ENCODE data around the gene SPATA9. TPM values are rescaled to one million over a fixed set of nuclear protein-coding genes. Genes with fewer than 3 reads are reported as not detected.
"Not testable (repeated sequence)": the region's sequence is repeated elsewhere in the genome, so short reads cannot be mapped to it uniquely, and the experiment has no call there.

SPATA9 gene
- polyA plus RNA-seq, 3 donors: 1.2 to 1.9 (median 1.8) TPM

DNA sequence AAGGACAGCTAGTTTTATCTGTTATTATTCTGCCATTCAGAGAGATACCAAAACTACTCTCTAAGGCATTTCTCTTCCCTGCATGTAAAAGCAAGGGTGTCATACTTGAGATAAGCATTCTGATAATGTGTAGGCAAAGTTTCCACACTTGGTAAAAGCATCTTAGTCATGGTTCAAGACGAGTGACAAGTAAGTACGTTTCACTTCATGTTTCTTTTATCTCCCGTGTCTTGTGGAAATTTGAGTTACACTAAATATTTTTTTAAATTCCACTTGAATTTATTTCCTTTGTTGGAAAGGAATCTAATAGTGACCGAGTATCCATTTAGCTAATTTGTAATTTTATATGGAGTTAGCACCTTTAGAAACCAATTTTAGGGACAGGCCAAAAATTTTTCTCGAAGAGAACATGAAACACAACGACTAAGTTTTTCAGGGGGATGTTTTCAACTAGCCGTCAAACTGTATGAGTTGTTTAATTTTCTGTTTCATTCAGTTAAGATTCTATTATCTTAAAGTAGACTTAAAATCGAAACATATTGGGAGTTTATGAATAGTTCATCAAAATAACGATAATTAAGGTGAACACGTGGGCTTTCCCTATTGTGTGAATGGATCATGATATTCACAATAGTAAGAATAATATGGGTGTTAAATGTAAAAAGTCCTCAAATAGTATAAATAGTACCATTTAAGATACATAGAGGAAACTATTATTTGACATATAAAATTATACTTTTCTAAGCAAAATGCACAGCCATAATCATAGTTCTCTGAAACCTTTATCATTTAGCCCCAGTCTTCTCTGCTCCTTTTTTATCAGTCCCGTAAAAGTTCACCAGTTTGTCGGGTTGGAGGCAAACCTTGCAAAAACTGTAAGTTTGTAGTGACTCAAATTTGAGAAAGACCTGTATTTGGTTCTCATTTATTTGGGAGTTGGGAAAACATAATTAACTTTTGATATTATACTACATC, 34.6 kb downstream of the SPATA9 start:
- no peak for DNase-seq (ENCODE audit: low read depth in 3 of 3, low spot score in 2 of 3)

DNA sequence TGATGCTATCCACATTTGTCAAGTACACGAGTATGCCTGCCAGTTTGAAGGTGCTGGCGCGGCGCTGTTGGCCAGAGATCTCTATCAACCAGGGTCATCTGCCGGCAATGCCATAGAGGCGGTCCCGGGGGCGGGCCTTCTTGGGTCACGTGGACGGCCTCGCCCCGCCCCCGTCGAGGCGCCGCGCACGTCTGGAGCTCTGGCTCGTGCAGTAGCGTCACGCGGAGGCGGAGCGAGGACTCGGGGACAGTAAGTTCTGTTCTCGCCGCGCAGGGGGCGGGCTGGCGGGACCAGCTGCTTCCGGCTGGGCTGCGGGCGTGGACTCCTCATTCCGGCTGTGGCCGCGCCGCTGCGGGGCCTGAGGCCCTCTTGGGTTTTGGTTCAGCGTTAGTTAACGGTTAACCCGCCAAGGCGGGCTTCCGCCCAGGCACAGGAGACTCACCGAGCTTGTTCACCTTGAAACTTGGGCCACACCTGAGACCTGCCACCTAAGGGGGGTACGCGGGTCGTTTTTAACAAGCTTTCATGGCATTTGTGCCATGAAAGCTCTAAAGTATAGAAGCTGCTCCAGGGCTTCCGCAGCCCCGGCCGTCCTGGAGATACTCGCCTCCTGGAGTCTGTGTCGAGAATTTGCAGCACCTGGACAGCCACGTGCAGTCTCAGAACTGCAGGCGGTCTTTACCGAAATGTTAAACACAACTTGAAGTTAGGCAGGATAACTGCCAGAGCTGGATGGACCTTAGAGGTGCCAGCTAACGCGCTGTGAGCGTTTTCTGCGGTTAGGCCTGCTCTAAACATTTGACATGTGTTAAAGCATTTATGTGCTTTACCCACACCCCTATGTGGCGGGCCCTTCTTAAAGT, 36.0 kb downstream of the SPATA9 start, which contains the start of gene RFESD:
RFESD (plus strand) TSS at position 209 of the 863 bp plus-strand sequence. CDS start 5,495 bp downstream, outside the sequence.
- peak; percentile 74 to 91 (median 81) for DNase-seq (ENCODE audit: low read depth in 3 of 3, low spot score in 2 of 3)

DNA sequence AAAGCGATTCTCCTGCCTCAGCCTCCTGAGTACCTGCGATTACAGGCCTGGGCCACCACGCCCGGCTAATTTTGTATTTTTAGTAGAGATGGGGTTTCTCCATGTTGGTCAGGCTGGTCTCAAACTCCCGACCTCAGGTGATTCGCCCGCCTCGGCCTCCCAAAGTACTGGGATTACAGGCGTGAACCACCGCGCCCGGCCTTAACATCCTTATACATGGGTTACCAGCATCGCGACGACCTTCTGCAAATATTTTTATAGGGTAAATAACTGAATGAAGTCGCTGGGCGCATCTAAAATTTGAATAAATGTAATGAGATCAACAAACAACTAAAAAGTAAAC, 36.6 kb downstream of the SPATA9 start:
- not testable (repeated sequence) for DNase-seq (ENCODE audit: low read depth in 3 of 3, low spot score in 2 of 3)

DNA sequence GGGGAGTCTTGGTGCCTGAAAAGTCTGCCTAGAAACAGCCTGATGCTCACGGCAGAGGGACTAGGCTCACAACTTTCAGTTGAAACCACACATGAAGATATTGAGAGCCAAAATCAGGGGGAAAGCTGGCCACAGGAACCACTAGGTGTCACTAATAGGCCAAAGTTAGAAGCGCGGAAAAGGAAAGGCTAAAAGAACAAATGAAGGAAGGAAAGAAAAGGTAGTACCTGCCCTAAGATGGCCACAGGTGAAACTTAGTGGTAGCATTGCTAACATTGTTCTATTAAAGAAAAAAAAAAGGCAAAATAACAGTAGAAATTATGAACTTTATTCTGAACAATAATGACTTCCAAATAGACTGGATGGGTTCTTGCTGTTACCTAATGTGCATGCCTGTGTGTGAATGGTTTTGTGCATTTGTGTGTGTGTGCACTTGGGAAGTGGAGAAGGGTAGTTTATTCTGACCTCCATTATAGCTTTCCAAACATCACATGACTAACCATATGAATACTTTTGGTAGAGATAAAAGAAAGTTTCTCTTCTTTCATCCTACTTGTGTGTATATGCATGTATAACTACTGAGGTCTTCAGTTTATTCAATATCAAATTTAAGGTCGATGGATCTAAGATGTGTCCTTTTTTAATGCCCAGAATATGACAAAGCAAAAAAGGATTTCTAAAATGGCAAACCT, 38.3 kb downstream of the SPATA9 start:
- DNase-seq (ENCODE audit: low read depth in 3 of 3, low spot score in 2 of 3): no peak

DNA sequence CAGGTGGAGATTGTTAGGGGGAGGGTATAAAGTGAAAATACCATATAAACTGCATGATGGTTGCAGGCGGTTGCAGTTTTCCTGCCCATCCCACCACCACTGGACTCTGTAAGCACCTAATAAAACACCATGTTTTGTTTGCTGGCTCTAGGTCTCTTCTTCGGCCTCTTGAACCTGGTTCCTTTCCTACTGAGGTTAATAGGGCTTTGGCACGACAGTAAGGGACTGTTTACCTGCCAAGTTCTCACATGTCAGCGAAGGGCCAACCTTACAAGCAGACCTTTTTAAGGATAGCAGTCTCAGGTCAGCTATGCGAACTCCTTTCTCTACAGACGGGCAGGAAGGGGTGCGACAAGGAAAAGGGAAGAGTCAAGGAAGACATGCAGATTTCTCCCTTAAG, 39.6 kb downstream of the SPATA9 start:
- no peak for DNase-seq (ENCODE audit: low read depth in 3 of 3, low spot score in 2 of 3)

DNA sequence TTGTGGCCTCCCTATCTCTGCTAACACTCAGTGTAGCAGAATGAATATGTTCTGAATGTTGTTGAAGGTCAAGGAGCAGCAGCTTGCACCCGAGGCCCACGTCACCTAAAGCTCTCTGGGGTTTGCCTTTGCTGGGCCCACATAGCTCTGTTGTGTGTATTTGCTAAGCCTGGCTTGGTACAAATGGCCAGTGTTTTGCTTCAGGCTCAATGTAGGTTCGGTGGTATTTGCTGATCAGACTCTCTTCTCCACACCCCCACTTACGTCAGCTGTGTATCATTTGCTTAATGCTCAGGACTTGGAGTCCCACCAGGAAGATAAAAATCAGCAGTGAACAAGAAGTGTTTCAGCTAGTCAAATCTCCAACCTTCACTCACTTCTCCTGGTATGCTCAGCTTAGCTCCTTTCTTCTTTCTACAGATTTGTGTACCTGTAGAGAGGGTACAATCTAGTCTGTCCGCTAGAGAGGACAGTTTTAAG, 41.0 kb downstream of the SPATA9 start:
- DNase-seq (ENCODE audit: low read depth in 3 of 3, low spot score in 2 of 3): no peak

DNA sequence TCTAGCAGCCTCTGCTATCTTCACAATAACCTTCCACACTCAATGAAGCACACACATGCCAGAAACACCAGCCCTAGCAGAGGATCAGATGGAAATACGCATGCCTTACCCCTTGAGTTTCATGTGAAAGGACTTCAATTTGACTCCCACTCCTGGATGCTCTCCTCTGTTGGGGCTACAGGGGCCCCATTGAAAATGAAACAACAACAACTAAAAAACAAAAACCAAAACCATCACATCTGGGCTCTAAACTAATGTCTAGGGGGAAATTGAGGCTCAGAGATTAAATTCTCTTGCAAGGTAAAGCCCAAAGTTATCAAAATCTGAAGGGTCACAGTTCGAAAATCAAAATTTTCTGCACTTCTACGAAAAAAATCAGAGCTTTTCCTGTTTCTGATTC, 44.2 kb downstream of the SPATA9 start:
- DNase-seq (ENCODE audit: low read depth in 3 of 3, low spot score in 2 of 3): no peak

DNA sequence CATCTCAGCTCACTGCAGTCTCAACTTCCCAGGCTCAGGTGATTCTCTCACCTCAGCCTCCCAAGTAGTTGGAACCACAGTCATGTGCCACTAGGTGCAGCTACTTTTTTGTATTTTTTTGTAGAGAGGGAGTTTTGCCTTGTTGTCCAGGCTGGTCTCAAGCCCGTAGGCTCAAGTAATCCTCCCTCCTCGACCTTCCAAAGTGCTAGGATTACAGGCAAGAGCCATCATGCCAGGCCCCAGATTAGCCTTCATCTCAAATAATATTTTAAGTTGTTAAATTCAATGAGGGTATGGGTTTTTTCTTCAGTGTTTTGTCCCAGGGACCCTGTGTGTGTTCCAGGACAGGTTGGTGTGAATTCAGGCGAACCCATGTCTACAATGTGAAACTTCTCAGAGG, 48.7 kb downstream of the SPATA9 start:
- DNase-seq (ENCODE audit: low read depth in 3 of 3, low spot score in 2 of 3): no peak

DNA sequence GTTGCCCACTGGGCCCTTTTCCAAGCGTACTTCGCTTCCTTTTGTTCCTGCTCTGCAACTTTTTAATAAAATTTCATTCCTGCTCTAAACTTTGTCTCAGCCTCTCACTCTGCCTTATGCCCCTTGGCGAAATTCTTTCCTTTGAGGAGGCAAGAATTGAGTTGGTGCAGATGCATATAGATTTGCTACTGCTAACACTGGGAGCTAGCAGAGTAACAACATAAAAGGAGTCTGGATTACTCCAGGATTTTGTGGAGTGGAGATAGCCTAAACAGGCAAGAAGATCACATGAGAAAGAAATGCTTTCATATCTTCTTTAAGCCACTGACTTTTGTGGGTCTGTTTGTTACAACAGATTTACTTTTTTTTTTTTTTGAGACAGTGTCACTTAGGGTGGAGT, 49.1 kb downstream of the SPATA9 start:
- no peak for DNase-seq (ENCODE audit: low read depth in 3 of 3, low spot score in 2 of 3)

DNA sequence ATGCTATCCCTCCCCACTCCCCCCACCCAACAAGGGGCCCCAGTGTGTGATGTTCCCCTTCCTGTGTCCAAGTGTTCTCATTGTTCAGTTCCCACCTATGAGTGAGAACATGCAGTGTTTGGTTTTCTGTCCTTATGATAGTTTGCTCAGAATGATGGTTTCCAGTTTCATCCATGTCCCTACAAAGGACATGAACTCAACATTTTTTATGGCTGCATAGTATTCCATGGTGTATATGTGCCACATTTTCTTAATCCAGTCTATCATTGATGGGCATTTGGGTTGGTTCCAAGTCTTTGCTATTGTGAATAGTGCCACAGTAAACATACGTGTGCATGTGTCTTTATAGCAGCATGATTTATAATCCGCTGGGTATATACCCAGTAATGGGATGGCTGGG, 49.8 kb downstream of the SPATA9 start:
- DNase-seq (ENCODE audit: low read depth in 3 of 3, low spot score in 2 of 3): not testable (repeated sequence)

DNA sequence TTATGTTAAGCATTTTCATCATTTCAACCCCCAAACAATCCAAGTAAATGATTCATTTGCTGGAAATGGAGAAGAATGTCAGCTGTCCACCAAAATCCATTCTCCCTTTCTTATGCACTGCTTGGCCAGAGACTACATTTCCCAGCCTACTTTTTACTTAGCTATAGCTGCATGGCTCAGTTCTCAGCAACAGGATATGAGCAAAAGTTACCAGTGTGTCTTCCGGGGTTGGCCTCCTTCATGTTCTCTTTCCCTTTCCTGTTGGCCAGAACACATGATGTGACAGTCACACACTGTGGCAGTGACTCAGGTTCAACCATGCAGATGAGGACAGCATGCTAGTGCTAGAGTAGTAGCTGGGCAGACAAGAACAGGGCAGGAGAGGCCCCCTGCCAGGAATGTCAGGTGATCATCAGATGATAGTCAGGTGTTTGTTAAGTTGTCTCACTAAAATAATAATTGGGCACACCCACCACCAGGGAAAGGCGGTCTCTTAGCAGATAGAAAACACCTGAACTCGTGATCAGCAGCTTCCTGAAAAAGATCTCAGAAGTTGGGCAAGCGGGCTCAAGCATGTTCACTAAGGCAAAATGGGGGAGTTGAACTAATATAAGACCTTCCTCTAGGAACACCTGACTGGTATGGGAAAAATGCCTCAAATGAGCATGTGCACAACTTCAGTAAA, 50.7 kb downstream of the SPATA9 start:
- DNase-seq (ENCODE audit: low read depth in 3 of 3, low spot score in 2 of 3): no peak

DNA sequence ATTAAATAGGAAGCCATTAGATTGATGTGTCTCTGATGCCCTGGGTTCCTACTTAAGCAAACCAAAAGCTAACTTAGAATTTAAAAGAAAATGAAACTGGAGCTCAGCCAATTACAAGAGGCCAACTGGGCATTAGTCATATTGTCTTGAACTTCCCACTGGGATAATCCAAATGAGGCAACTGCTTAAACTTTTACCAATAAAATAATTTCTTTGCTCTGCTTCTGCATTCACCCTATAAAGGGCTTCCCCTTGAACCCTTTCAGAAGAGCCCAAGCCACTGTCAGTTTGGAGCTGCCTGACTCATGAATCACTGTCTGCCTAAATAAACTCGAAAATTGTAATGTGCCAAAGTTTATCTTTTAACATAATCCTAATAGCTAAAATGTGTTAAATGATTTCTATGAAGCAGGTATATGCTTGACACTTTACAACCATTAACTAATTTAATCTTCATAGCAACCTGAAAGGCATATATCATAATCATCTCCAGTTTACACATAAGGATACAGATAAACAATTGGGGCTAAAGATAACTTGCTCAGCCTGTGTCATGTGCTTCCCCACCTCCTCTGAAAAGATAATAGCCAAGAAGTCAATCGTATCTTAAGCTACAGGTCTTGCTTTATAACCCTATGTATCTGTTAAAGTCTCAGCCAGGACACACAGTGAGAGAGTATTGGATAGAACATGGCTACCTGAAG, 51.4 kb downstream of the SPATA9 start:
- DNase-seq (ENCODE audit: low read depth in 3 of 3, low spot score in 2 of 3): no peak

DNA sequence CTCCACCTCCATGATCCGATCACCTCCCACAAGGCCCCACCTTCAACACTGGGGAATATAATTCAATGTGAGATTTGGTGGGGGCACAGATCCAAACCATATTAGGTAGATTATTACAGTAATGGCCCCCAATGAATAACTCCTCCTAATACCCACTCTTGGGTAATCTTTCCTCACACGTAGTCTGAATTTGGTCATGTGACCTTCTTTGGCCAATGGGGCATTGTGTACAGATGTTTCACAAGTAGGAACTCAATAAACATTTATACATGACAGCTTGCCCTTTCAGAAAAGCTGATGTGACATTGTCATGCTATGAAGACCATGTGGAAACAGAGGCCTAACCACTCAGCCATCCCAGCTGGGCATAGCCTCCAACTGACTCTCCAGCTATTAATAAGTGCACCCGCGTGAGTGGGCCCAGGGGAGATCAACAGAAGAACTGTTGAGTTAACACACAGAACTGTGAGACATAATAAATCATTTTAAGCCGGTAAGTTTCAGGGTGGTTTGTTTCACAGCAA, 52.3 kb downstream of the SPATA9 start:
- DNase-seq (ENCODE audit: low read depth in 3 of 3, low spot score in 2 of 3): no peak

DNA sequence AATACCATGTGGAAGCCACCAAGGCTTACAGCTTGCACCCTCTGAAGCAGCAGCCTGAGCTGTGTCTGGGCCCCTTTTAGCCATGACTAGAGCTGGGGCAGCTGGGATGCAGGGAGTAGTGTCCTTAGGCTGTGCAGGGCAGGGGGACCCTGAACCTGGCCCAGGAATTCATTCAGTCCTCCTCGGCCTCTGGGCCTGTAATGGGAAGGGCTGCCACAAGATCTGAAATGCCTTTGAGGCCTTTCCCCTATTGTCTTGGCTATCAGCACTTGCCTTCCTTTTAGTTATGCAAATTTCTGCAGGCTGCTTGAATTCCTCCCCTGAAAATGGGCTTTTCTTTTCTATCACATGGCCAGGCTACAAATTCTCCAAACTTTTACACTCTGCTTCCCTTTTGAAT, 53.9 kb downstream of the SPATA9 start:
- no peak for DNase-seq (ENCODE audit: low read depth in 3 of 3, low spot score in 2 of 3)

DNA sequence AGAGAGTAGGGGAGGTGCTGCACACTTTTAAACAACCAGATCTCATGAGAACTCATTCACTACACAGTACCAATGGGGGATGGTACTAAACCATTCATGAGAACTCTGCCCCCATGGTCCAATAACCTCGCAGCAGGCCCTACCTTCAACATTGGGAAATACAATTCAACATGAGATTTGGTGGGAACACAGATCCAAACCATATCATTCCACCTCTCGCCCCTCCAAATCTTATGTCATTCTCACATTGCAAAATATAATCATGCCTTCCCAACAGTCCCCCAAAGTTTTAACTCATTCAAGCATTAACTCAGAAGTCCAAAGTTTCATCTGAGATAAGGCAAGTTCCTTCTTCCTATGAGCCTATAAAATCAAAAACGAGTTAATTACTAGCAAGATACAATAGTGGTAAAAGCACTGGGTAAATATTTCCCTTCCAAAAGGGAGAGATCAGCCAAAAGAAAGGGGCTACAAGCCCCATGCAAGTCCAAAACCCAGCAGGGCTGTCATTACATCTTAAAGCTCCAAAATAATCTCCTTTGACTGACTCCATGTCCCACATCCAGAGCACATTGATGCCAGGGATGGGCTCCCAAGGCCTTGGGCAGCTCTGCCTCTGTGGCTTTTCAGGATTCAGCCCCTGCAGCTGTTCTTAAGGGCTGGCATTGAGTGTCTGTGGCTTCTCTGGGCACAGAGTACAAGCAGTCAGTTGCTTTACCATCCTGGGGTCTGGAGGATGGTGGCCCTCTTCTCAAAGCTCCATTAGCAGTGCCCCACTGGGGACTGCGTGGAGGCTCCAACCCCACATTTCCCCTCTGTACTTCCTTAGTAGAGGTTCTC, 54.6 kb downstream of the SPATA9 start:
- DNase-seq (ENCODE audit: low read depth in 3 of 3, low spot score in 2 of 3): no peak

DNA sequence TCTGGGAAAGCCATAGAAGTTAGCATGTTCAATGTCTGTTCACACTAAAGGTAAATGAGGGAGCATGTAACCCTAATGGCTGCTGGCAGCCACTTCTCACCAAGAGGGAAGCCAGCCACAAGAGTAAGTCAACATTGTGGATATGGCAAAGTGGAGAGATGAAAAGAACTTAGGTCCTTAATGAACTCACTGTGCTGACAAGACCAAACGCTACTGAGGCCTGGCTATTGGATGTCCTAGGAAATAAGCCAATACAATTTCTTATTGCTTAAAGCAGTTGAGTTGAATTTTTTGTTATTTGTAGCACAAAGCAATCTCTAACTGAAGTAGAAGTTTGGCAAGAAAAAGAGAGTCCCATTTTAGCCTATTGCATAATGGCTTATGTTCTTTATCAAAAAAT, 56.1 kb downstream of the SPATA9 start:
- DNase-seq (ENCODE audit: low read depth in 3 of 3, low spot score in 2 of 3): no peak

DNA sequence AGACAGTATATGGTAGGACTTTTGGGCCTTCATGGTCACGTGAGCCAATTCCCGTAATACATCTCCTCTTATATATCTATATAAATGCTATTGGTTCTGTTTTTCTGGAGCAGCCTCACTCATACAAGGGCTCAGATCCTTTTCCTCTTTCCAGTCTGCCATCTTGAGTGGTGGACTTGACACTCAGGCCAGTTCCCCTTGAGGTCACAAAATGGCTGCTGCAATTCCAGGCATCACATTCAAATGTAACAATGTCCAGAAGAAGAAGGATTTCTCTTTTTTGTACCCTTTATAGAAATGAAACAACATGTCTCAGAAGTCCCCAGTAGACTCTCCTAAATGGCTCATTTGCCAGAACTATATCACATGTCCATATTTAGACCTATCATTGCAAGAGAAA, 58.4 kb downstream of the SPATA9 start:
- no peak for DNase-seq (ENCODE audit: low read depth in 3 of 3, low spot score in 2 of 3)

DNA sequence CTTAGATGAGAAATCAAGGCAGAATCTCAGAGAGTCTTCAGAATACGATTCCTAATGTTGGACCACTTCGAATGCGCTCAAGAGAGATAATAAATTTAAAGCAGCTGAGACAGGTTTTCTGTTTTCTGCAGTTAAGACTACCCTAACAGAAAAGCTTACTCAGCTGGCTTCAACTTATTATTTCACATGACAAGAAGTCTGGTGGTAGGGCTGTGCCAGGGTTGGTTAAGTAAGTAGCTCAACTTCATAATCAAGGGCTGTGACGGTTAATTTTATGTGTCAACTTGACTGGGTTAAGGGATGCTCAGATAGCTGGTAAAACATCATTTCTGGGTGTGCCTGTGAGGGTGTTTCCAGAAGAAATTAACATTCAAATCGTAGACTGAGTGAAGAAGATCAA, 59.1 kb downstream of the SPATA9 start:
- no peak for DNase-seq (ENCODE audit: low read depth in 3 of 3, low spot score in 2 of 3)
